Activated gamma-delta T cell (primary cell): ENCODE data around the gene COL23A1.

Source experiments
- DNase-seq: peaks from one replicate; lab custom pipeline; 2025; lab: John Stamatoyannopoulos, UW

The COL23A1 gene

GRCh38 chr5:178421699-178422399 is 168.3 kb downstream of the COL23A1 start:
- DNase-seq: no peak

- DNase-seq: no peak
Observed at GRCh38 chr5:178421128-178421527, 169.1 kb downstream of the COL23A1 start.

GRCh38 chr5:178420354-178420781 is 169.8 kb downstream of the COL23A1 start:
- DNase-seq: no peak

- DNase-seq: no peak
Observed at GRCh38 chr5:178419651-178420050, 170.5 kb downstream of the COL23A1 start.

- no peak for DNase-seq
Observed at GRCh38 chr5:178419196-178419595, 171.0 kb downstream of the COL23A1 start.

GRCh38 chr5:178418471-178419010 is 171.7 kb downstream of the COL23A1 start:
- DNase-seq: no peak

GRCh38 chr5:178418031-178418430 is 172.2 kb downstream of the COL23A1 start:
- no peak for DNase-seq

- DNase-seq: no peak
Observed at GRCh38 chr5:178417391-178417811, 172.8 kb downstream of the COL23A1 start.

- no peak for DNase-seq
Observed at GRCh38 chr5:178416919-178417318, 173.3 kb downstream of the COL23A1 start.

- no peak for DNase-seq
Observed at GRCh38 chr5:178416206-178416882, 173.8 kb downstream of the COL23A1 start.

GRCh38 chr5:178415353-178415752 is 174.8 kb downstream of the COL23A1 start:
- DNase-seq: no peak

GRCh38 chr5:178413988-178414387 is 176.2 kb downstream of the COL23A1 start:
- no peak for DNase-seq

- no peak for DNase-seq
Observed at GRCh38 chr5:178411083-178411482, 179.1 kb downstream of the COL23A1 start.

- DNase-seq: no peak
Observed at GRCh38 chr5:178407646-178408045, 182.5 kb downstream of the COL23A1 start.

- no peak for DNase-seq
Observed at GRCh38 chr5:178404987-178405386, 185.2 kb downstream of the COL23A1 start.

GRCh38 chr5:178403956-178404600 is 186.1 kb downstream of the COL23A1 start:
- no peak for DNase-seq

GRCh38 chr5:178403351-178403750 is 186.8 kb downstream of the COL23A1 start:
- no peak for DNase-seq

- DNase-seq: no peak
Observed at GRCh38 chr5:178399701-178400095, 190.5 kb downstream of the COL23A1 start.

- no peak for DNase-seq
Observed at GRCh38 chr5:178398901-178399700, 191.1 kb downstream of the COL23A1 start.

- no peak for DNase-seq
Observed at GRCh38 chr5:178396796-178397720, 193.1 kb downstream of the COL23A1 start.

- DNase-seq: no peak
Observed at GRCh38 chr5:178394074-178394473, 196.1 kb downstream of the COL23A1 start.
